Heart right ventricle (tissue), 16 donors: ENCODE data around the gene TRIM74. TPM values are rescaled to one million over a fixed set of nuclear protein-coding genes. Genes with fewer than 3 reads are reported as not detected.
"Not testable (repeated sequence)": the region's sequence is repeated elsewhere in the genome, so short reads cannot be mapped to it uniquely, and the experiment has no call there.

Experiments used
- ATAC-seq, 8 donors: fragments of 200-7000 bp; cut with Tn5 transposase; one replicate each; pipeline ENCODE4 v1.9.1; 2020; ENCODE audit warnings: mild to moderate bottlenecking in 8 of 8, moderate library complexity in 8 of 8, moderate number of reproducible peaks in 1 of 8
- DNase-seq, 2 donors: peaks; one replicate each; pipeline ENCODE4 v3.0.0-alpha.2; 2020
- H3K27ac ChIP-seq, 10 donors: fragments of 200-600 bp; sonication (generic) in 2 of 10; one replicate each; pipeline versions ENCODE4 v1.5.0 to v1.8.0; 2020 to 2022; ENCODE audit warnings: mild to moderate bottlenecking in 3 of 10
- H3K27me3 ChIP-seq, 7 donors: fragments of 200-600 bp; one replicate each; pipeline ENCODE4 v1.8.0; 2021 to 2022; ENCODE audit warnings: mild to moderate bottlenecking in 2 of 7
- H3K36me3 ChIP-seq, 9 donors: fragments of 200-600 bp; sonication (generic) in 1 of 9; one replicate each; pipeline versions ENCODE4 v1.5.0 to v1.8.0; 2020 to 2022; ENCODE audit warnings: mild to moderate bottlenecking in 2 of 9
- H3K4me1 ChIP-seq, 9 donors: fragments of 200-600 bp; sonication (generic) in 1 of 9; one replicate each; pipeline versions ENCODE4 v1.5.0 to v1.8.0; 2020 to 2022; ENCODE audit warnings: mild to moderate bottlenecking in 4 of 9
- H3K4me3 ChIP-seq, 10 donors: fragments of 200-600 bp; sonication (generic) in 2 of 10; one replicate each; pipeline versions ENCODE4 v1.5.0 to v1.8.0; 2020 to 2022; ENCODE audit warnings: mild to moderate bottlenecking in 7 of 10, moderate library complexity in 2 of 10
- H3K9me3 ChIP-seq, 11 donors: fragments of 200-600 bp in 10 of 11; sonication (generic) in 2 of 11; one replicate each; pipeline versions ENCODE4 v1.5.0 to v1.8.0; 2013 to 2022; ENCODE audit warnings: mild to moderate bottlenecking in 2 of 11, control low read depth in 1 of 11, moderate library complexity in 1 of 11
- WGBS, 2 donors: extraction: QIAGEN DNeasy Blood & Tissue Kit; methylation state at CpG; one replicate each; pipeline ENCODE4 v1.1.7; 2013; ENCODE audit warnings: inconsistent platforms in 1 of 2; 5-methylcytosine and 5-hydroxymethylcytosine counted together
- intact Hi-C, 10 donors: fragments of 100-400 bp; cut with DNase I; formaldehyde crosslinking; loops; one replicate each; pipeline versions ENCODE4 v1.11.1 to v1.14.2; 2022
- polyA plus RNA-seq, 2 donors: library from polyadenylated mRNA; stranded (reverse); fragments of 200-250 nt; gene quantifications; one replicate each; pipeline ENCODE4 v1.2.3, GENCODE V29; 2013
- total RNA-seq, 10 donors: library from RNA; stranded (reverse); fragmentation: NEBNext Ultra II Directional in 3 of 10; extraction: Animal tissue kit (Norgen Biotek cat#: 25700) in 3 of 10; gene quantifications; one replicate each; pipeline versions ENCODE4 v1.2.1 to v1.2.4, GENCODE V29; 2021 to 2023
- donor health status: Arrhythmogenic right ventricular cardiomyopathy.
- donor health status: ischemic (EF 13 %, LVEDD 7.1; RV severe dilation, severe dysfunction).
- donor health status: healthy with polysubstance abuse.
- donor health status: DM: no; HTN: yes; CAD: no.
- donor health status: DM: no; HTN: no; CAD: no.
- donor health status: ischemic (EF 25% LVEDD 6.9; RV normal size, moderate dysfunction).
- donor health status: ischemic (EF 25% LVEDD 5.7; RV mildly dilated, moderate dysfunction).
- donor health status: healthy.
- donor health status: DM: yes; HTN: yes; CAD: no.
- donor health status: Ischemic cardiomyopathy.
- donor health status: ischemic (EF 35%, LVEDD 5.7; RV mildly dilated, moderate dysfunction).
- donor health status: nonischemic (EF 11% LVEDD 7.7; RV severe dilation, severe dysfunction).
- donor health status: DM: yes; HTN: yes; CAD: no.
- donor health status: PGD.
- donor health status: ischemic (EF 29% LVEDD 5.4; RV normal size, mild dysfunction).
- donor health status: nonischemic (EF 23%, LVEDD 6.1; RV moderate dilation, normal function).

Gene TRIM74
- total and polyA plus RNA-seq, 12 donors = 0.14 to 0.72 (median 0.35) TPM; not detected in 6

GRCh38 chr7:72976434-72976833 lies 7.2 kb upstream of the TRIM74 start:
- DNase-seq = not testable (repeated sequence)

GRCh38 chr7:72975656-72976286 lies 6.5 kb upstream of the TRIM74 start:
- peak in 1 of 2 donors; percentile 13 for DNase-seq
- intact Hi-C loops, H3K36me3 ChIP-seq, H3K4me3 ChIP-seq, H3K27me3 ChIP-seq, H3K27ac ChIP-seq, H3K9me3 ChIP-seq, H3K4me1 ChIP-seq: not testable (repeated sequence)
- ATAC-seq = peak in 3 of 8 donors; percentile 19 to 28 (median 27)
- 83 to 91% methylated on average over 12 of the region's 55 CpGs for WGBS, 2 donors

More at GRCh38 chr7:72976434-72976833, 7.2 kb upstream of the TRIM74 start:
- H3K36me3 ChIP-seq, H3K27ac ChIP-seq, H3K4me1 ChIP-seq, H3K27me3 ChIP-seq, ATAC-seq, intact Hi-C loops, H3K4me3 ChIP-seq, H3K9me3 ChIP-seq: not testable (repeated sequence)
- 98 to 100% methylated on average over 2 to 4 of the region's 12 CpGs for WGBS, 2 donors

DNA sequence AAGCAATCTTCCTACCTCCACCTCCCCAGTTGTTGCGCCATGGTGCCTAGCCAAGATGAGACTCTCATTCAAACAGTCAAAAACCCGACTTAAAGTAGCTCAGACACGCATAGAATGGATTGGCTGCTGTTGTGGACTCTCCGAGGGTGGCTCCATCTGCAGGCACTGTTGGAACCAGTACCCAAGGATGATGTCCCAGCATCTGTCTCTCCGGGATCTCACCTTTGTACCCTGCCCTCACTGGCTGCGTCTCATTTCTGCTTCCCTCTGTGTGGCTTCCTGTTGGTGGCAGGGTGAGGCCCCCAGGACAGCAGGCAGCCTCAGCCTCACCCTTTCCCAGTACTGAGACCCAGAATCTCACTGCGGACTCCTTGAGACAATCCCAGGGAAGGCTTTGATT lies 5.5 kb upstream of the TRIM74 start:
- intact Hi-C loops, H3K36me3 ChIP-seq, DNase-seq, H3K9me3 ChIP-seq, H3K27me3 ChIP-seq, H3K27ac ChIP-seq, H3K4me3 ChIP-seq, H3K4me1 ChIP-seq: not testable (repeated sequence)
- whole genome bisulfite sequencing, 2 donors = 96 to 100% methylated on average over 3 of the region's 7 CpGs
- peak in 2 of 8 donors; percentile 5 to 9 for ATAC-seq

DNA sequence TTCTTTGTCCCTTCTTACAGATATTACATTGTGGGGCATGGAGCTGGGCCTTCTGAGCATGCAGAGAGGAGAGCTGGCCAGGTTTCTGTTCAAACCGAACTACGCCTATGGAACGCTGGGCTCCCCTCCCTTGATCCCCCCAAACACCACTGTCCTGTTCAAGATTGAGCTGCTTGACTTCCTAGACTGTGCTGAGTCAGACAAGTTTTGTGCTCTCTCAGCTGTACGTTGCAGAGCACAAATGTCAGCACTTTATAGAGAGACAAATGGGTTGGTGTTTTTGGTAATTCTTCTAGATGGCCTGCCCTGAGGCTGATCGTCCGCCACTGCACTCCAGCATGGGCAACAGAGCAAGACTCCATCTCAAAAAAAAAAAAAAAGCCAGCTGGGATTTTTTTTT lies 2.2 kb upstream of the TRIM74 start:
- no CpG with 5 or more reads among the region's 6 CpGs for WGBS, 2 donors
- peak in 1 of 8 donors; percentile 35 for ATAC-seq

DNA sequence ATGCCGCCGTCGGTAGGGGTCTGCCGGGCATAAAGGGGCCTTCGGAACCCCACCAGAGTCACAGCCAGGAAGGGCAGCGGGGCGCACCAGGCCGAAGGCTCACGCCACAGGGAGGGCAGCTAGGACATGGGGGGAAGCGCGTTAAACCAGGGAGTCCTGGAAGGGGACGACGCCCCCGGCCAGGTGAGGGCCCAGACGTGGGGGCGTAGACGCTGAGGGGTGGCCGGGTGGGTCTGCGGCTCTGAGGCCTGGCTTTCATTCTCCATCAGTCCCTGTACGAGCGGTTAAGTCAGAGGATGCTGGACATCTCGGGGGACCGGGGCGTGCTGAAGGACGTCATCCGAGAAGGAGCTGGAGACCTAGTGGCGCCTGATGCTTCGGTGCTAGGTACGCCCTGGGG lies 422 bp upstream of the TRIM74 start:
- H3K9me3 ChIP-seq, H3K4me3 ChIP-seq, H3K4me1 ChIP-seq, DNase-seq, H3K27ac ChIP-seq, intact Hi-C loops, H3K36me3 ChIP-seq, H3K27me3 ChIP-seq: not testable (repeated sequence)
- WGBS, 2 donors = 43 to 49% methylated on average over 5 to 11 of the region's 29 CpGs
- ATAC-seq = peak in 2 of 8 donors; percentile 4 to 19

More for the DNA sequence above, 2.2 kb upstream of the TRIM74 start:
- H3K4me1 ChIP-seq, H3K4me3 ChIP-seq, H3K9me3 ChIP-seq, H3K27me3 ChIP-seq, DNase-seq, intact Hi-C loops, H3K27ac ChIP-seq, H3K36me3 ChIP-seq: not testable (repeated sequence)

- H3K36me3 ChIP-seq, DNase-seq, H3K4me3 ChIP-seq, H3K27me3 ChIP-seq, H3K9me3 ChIP-seq, intact Hi-C loops, H3K4me1 ChIP-seq, H3K27ac ChIP-seq: not testable (repeated sequence)
- 67 to 77% methylated on average over 2 of the region's 3 CpGs for WGBS, 2 donors
- ATAC-seq = peak in 1 of 8 donors; percentile 19
Measured at GRCh38 chr7:72966892-72967291, 2.4 kb downstream of the TRIM74 start.

GRCh38 chr7:72965186-72965975 lies 3.9 kb downstream of the TRIM74 start:
- intact Hi-C loops, H3K4me1 ChIP-seq, H3K27me3 ChIP-seq, H3K4me3 ChIP-seq, DNase-seq, H3K27ac ChIP-seq, H3K36me3 ChIP-seq, H3K9me3 ChIP-seq: not testable (repeated sequence)
- no CpG with 5 or more reads among the region's 31 CpGs for WGBS, 2 donors
- ATAC-seq = peak in 4 of 8 donors; percentile 19 to 34 (median 28)

- H3K9me3 ChIP-seq, H3K27ac ChIP-seq, ATAC-seq, intact Hi-C loops, H3K36me3 ChIP-seq, DNase-seq, H3K27me3 ChIP-seq, H3K4me3 ChIP-seq, H3K4me1 ChIP-seq: not testable (repeated sequence)
- 77% methylated on average over 4 of the region's 8 CpGs for WGBS, 2 donors
Measured at GRCh38 chr7:72963056-72963455, 6.2 kb downstream of the TRIM74 start.

DNA sequence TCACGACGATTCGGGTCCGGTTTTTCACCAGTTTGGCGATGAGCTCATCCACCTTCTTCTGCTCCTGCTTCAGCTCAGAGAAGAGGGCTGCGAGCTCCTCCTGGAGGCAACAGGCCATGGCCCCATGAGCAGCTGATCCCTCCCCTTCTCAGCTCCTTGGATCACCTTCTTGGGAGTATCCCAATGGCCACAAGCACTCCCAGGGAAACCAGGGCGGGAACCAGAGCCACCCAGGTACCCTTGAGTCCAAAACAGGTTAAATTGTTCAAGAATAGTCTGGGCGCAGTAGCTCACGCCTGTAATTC lies 8.0 kb downstream of the TRIM74 start:
- WGBS, 2 donors = no CpG with 5 or more reads among the region's 9 CpGs
- intact Hi-C loops, H3K4me1 ChIP-seq, H3K27me3 ChIP-seq, DNase-seq, H3K9me3 ChIP-seq, ATAC-seq, H3K4me3 ChIP-seq, H3K27ac ChIP-seq, H3K36me3 ChIP-seq: not testable (repeated sequence)

GRCh38 chr7:72960626-72961345 lies 8.5 kb downstream of the TRIM74 start:
- ATAC-seq = peak; percentile 54 to 83 (median 64)
- H3K4me3 ChIP-seq, H3K27me3 ChIP-seq, DNase-seq, H3K9me3 ChIP-seq, intact Hi-C loops, H3K27ac ChIP-seq, H3K4me1 ChIP-seq, H3K36me3 ChIP-seq: not testable (repeated sequence)
- WGBS, 2 donors = no CpG with 5 or more reads among the region's 20 CpGs

DNA sequence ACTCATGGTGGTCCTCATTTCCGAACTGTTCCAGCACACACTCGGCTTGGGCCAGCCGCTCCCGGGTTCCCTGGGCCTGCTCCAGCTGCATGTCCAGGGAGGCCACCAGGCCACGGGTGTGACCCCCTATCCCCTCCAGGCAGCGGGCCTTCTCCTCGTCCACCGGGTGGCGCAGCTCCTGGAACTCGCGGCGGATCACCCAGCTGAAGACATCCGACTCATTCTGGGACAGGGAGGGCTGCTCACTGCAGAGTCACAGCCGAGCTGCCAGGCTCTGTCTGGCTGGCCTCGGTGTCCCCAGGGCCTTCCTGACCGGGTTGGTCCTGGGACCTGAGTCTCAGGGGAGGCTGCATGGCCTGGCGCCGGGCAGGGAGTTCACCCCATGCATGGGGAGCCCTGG lies 9.2 kb downstream of the TRIM74 start:
- H3K4me1 ChIP-seq, H3K36me3 ChIP-seq, H3K27ac ChIP-seq, H3K9me3 ChIP-seq, H3K4me3 ChIP-seq, DNase-seq, intact Hi-C loops, H3K27me3 ChIP-seq: not testable (repeated sequence)
- ATAC-seq = peak in 4 of 8 donors; percentile 1 to 19 (median 10)
- 73 to 74% methylated on average over 4 of the region's 18 CpGs for WGBS, 2 donors
